ENCODE measurements around the gene LYZL6. TPM values are rescaled to one million over a fixed set of nuclear protein-coding genes. Genes with fewer than 3 reads are reported as not detected.

The LYZL6 gene, protein sequence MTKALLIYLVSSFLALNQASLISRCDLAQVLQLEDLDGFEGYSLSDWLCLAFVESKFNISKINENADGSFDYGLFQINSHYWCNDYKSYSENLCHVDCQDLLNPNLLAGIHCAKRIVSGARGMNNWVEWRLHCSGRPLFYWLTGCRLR
- not detected for total RNA-seq

- DNase-seq (ENCODE audit: low spot score) (no peak), ATAC-seq (no peak)
These were observed at the start of gene LYZL6 for GRCh38 chr17:35943537-35943936. LYZL6 (minus strand) TSS chr17:35943713; CDS start chr17:35939356, 4,357 bp downstream.

- peak; percentile 92 for ATAC-seq
These were observed 47.6 kb upstream of the LYZL6 start for GRCh38 chr17:35991075-35991474.

GRCh38 chr17:35988164-35988563, 44.7 kb upstream of the LYZL6 start:
- ATAC-seq (no peak), DNase-seq (ENCODE audit: low spot score) (no peak)

More at GRCh38 chr17:35991075-35991474, 47.6 kb upstream of the LYZL6 start:
- peak; percentile 69 for DNase-seq (ENCODE audit: low spot score)

- ATAC-seq: no peak
These were observed 43.1 kb upstream of the LYZL6 start, which contains the start of gene CCL14 for GRCh38 chr17:35986643-35987042. CCL14 (minus strand) TSS chr17:35986729; CDS start chr17:35986649, 80 bp downstream.

GRCh38 chr17:35984140-35984539, 40.6 kb upstream of the LYZL6 start:
- DNase-seq (ENCODE audit: low spot score) (no peak), ATAC-seq (no peak)

More at GRCh38 chr17:35986643-35987042, 43.1 kb upstream of the LYZL6 start, which contains the start of gene CCL14:
- DNase-seq (ENCODE audit: low spot score): no peak

GRCh38 chr17:35982409-35983191, 39.1 kb upstream of the LYZL6 start:
- DNase-seq (ENCODE audit: low spot score) (no peak), ATAC-seq (no peak)

GRCh38 chr17:35981908-35982330, 38.4 kb upstream of the LYZL6 start:
- peak; percentile 88 for DNase-seq (ENCODE audit: low spot score)
- ATAC-seq: peak; percentile 74

DNA sequence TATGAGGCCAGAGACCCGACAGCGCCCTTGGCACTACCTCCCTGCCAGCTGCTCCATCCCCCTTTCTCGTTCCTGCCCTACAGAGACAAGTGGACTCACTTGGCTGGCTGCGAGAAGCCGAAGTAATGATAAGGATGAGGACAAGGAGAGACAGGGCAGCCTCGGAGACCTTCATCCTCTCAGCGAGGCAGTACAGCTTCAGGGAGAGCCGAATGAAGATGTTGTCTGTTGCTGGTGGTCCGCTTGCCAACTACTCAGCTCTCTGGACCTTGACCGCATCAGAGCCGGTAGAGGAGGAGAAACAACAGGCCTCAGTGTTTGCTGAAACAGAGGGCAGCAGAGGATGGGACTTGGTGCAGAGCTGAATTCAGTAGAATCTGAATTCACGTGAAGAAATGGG, 37.7 kb upstream of the LYZL6 start, which contains the start of gene CCL16:
Gene CCL16 (minus strand): TSS at position 252 of the 400 bp plus-strand sequence. CDS start 77 bp downstream, at position 175.
- DNase-seq (ENCODE audit: low spot score) (peak; percentile 85), ATAC-seq (peak; percentile 76)

DNA sequence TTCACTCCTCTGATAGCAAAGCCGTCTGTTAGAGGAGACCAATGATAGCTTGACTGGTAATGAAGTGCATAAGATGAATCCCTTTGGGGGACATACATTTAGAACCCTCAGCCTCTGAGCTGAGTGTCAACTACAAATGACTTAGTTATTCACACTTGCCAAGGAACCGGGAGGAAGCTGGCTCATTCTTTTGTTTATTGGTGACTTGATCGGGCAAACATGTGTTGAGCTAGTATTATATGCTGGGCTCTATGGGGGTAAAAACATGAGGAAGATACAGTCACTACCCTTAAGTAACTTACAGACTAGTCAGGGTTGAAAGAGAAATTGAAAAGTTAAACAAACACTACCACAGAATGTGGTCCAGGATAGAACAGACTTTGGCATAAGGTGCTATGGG, 34.8 kb upstream of the LYZL6 start:
- DNase-seq (ENCODE audit: low spot score): no peak
- ATAC-seq: no peak

DNA sequence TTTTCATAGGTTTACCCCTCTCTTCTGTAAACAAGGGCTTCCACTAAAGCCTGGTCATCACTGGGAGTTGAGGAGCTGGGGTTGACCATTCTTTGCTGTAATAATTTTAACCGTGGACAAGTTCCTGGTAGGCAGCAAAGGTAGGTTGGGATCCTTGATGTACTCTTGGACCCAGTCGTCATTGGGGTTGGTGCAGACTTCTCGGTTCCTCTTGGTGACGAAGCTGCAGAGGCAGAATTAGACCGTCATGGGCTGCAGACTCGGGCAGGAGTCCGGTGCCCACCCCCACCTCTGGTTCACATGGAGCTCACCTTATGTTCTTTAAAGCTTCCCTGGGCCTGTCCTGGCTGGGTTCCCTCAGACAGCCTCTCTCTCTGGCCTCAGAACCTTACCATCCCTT, 34.0 kb upstream of the LYZL6 start:
- no peak for ATAC-seq
- DNase-seq (ENCODE audit: low spot score): no peak

GRCh38 chr17:35973333-35974260, 30.1 kb upstream of the LYZL6 start:
- peak; percentile 94 for DNase-seq (ENCODE audit: low spot score)

DNA sequence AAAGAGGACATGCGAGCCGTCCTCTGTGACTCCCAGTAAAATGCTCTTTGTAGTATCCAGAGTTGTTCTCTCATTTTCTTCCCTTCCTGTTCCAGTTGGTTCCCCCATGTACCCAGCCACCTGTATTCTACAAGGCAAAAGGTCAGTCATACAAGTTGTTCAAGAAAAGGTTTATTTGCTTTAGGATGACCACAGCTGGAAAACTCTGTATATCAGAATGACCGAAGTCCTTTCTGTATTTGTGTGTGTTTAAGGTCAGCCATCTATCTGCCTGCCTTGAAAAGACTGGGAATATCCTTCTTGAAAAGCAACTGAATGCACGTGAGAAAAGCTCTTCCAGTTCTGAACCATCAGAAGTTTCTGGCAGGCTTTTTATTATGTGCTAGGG, 29.4 kb upstream of the LYZL6 start:
- DNase-seq (ENCODE audit: low spot score) (no peak), ATAC-seq (no peak)

More at GRCh38 chr17:35973333-35974260, 30.1 kb upstream of the LYZL6 start:
- ATAC-seq: peak; percentile 71

- DNase-seq (ENCODE audit: low spot score) (no peak), ATAC-seq (no peak)
These were observed 29.0 kb upstream of the LYZL6 start for GRCh38 chr17:35972535-35972934.

DNA sequence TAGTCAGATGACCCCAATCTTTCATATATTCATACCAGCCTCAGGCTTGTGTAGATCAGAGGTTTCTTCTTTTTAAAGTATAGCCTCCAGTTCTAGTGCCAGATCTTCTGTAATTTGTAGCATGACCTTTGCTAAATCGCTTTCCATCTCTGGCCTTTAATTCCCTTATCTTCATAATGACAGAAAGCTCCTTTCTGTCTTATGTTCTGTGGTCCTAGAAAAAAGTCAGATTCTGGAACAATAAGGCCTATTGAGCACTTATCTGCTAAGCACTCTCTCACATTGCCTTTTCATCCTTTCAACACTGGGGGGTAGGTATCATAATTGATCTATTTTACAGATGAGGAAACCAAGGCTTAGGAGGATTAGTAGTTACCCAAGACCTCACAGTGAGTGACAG, 28.6 kb upstream of the LYZL6 start:
- no peak for DNase-seq (ENCODE audit: low spot score)
- ATAC-seq: no peak

GRCh38 chr17:35969558-35970380, 26.3 kb upstream of the LYZL6 start:
- DNase-seq (ENCODE audit: low spot score): peak; percentile 85
- ATAC-seq: peak; percentile 71

GRCh38 chr17:35968520-35969054, 25.1 kb upstream of the LYZL6 start:
- ATAC-seq (peak; percentile 5), DNase-seq (ENCODE audit: low spot score) (peak; percentile 58)

GRCh38 chr17:35965272-35965671, 21.8 kb upstream of the LYZL6 start:
- DNase-seq (ENCODE audit: low spot score): no peak
- no peak for ATAC-seq

DNA sequence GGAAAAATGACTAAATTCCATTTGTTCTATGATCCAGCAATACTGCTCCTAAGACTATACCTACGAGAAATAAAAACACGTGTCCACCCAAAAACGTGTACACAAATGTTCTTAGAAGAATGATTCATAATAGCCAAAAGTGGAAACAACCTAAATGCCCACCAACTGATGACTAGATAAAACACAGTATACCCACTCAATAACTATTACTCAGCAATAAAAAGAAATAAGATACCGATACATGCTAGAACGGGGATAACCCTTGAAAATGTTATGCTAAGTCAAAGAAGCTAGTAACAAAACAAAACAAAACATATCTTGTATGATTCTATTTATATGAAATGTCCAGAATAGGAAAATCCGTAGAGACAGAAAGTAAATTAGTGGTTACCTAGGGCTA, 20.1 kb upstream of the LYZL6 start:
- DNase-seq (ENCODE audit: low spot score) (no peak), ATAC-seq (no peak)

- ATAC-seq: no peak
- DNase-seq (ENCODE audit: low spot score): no peak
These were observed 10.2 kb upstream of the LYZL6 start for GRCh38 chr17:35953720-35954119.

DNA sequence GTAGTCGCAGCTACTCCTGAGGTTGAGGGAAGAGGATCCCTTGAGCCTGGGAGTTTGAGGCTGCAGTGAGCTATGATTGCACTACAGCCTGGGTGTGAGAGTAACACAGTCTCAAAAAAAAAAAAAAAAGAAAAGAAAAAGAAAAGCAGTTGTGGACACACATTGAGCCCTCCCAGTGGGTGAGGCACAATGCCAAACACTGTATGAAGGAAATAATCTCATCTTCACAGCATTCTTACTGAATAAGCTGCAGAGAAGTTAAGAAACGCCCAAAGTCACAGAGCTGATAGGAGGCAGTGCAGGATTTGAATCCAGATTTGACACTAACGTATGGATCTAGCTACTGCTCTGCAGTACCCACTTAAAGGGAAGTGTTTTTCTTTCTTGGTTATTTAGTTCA, 5.9 kb upstream of the LYZL6 start:
- no peak for DNase-seq (ENCODE audit: low spot score)
- no peak for ATAC-seq

Measured in left lobe of liver (tissue), 2 donors.